ENCODE results near the gene JPH4. TPM values are rescaled to one million over a fixed set of nuclear protein-coding genes. Genes with fewer than 3 reads are reported as not detected.

JPH4 gene
- polyA plus RNA-seq, 2 of the 4 experiments (the other 2 are of a cell fraction): 0.05 TPM; not detected in 1

- TF ChIP-seq MAX (IDR thresholded peaks at IDR 0.05) (no peak), E2F6 (IDR thresholded peaks at IDR 0.05; ENCODE audit: borderline replicate concordance, low read depth) (no peak), NFE2L2 (conservative IDR thresholded peaks at IDR 0.05; ENCODE audit: low read length) (no peak), HEYL (CRISPR knock-in tag; IDR thresholded peaks at IDR 0.05) (no peak), CHD4 (IDR thresholded peaks at IDR 0.05; ENCODE audit: borderline replicate concordance) (no peak), HES2 (IDR thresholded peaks at IDR 0.05) (no peak), SMC3 (IDR thresholded peaks at IDR 0.05) (no peak)
- TF ChIP-seq, protein P1, sequence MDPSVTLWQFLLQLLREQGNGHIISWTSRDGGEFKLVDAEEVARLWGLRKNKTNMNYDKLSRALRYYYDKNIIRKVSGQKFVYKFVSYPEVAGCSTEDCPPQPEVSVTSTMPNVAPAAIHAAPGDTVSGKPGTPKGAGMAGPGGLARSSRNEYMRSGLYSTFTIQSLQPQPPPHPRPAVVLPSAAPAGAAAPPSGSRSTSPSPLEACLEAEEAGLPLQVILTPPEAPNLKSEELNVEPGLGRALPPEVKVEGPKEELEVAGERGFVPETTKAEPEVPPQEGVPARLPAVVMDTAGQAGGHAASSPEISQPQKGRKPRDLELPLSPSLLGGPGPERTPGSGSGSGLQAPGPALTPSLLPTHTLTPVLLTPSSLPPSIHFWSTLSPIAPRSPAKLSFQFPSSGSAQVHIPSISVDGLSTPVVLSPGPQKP (IDR thresholded peaks at IDR 0.05; ENCODE audit: low read depth, low read length): no peak
Measured at GRCh38 chr14:23522643-23523198, 55.9 kb downstream of the JPH4 start (continued).

DNA sequence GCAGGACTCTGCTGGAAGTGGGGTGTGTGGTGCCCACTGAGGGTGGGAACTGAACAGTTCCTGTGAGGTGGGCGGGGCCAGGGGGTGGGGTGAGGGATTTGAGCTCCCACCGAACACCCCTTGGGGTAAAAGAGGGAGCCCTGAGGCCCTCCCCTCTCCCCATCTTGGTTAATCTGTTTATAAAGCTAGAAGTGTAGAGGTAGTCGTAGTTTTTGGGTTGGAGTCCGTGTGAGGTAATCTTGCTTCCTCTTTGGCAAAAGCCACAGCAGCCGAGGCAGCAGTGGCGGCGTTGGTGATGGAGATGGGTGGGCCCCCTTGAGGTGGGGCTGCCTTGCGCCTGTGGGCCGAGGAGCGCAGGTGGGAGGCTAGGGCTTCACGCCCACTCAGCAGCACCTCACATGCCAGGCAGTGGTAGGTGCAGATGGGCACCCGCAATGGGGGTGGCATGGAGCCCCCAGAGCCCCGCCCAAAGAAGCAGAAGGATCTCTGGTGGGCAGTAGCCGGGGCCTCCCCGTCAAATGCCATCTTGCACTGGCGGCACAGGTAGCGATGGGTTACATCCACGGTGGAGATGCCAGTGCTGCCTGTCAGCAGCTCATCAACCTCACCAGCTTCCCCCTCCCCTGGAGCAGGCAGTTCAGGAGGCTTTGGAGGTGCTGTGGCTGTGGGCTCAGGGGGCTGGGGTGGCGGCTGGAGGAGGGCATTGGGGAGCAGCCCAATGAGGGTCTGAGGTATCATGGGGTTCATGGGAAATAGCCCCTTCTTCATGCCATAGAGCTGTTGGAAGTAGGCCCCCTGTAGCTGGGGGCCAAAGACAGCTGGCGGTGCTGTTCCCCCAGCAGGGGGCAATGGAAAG lies 56.6 kb downstream of the JPH4 start:
- ATAC-seq (no peak), FAIRE-seq (no peak), DNase-seq (ENCODE audit: low read depth in 1 of 2, low spot score in 1 of 2) (no peak)
- no peak overlapping the region for H3K4me2 ChIP-seq
- 81% methylated on average over 11 of the region's 20 CpGs for WGBS (ENCODE audit: missing lambda C conversion rate)
- CTCF ChIA-PET: interaction anchor here (0.7 to 2.8 kb wide), 6 partner anchors 9 to 46 kb away, joined by 3 to 13 read pairs (median 3); no protein-coding TSS in a partner anchor
- POLR2A ChIA-PET: no interaction called here
- no peak overlapping the region for H3K27ac ChIP-seq
- no peaks in the 10 kb centered on the region for H3K9me3 ChIP-seq
- TF ChIP-seq ZC3H11A (IDR thresholded peaks at IDR 0.05) (no peak), TFCP2L1 (CRISPR knock-in tag; IDR thresholded peaks at IDR 0.05) (no peak), GATA3 (IDR thresholded peaks at IDR 0.05; ENCODE audit: borderline replicate concordance) (no peak), HES2 (IDR thresholded peaks at IDR 0.05) (no peak), USF2 (IDR thresholded peaks at IDR 0.05) (no peak), HOXB5 (CRISPR knock-in tag; IDR thresholded peaks at IDR 0.05) (no peak), JUN (IDR thresholded peaks at IDR 0.05) (no peak), NPAS2 (CRISPR knock-in tag; IDR thresholded peaks at IDR 0.05; ENCODE audit: borderline replicate concordance) (no peak), PBX3 (IDR thresholded peaks at IDR 0.05) (no peak), KDM1A (IDR thresholded peaks at IDR 0.05; ENCODE audit: low read depth) (no peak), ZSCAN20 (CRISPR knock-in tag; IDR thresholded peaks at IDR 0.05) (no peak), RAD21 (conservative IDR thresholded peaks at IDR 0.05 in 1 of 2, IDR thresholded peaks at IDR 0.05 in 1 of 2) (no peak), POLR2A (IDR thresholded peaks at IDR 0.05; ENCODE audit: low read length) (no peak), E2F6 (IDR thresholded peaks at IDR 0.05; ENCODE audit: borderline replicate concordance, low read depth) (no peak), ESRRA (IDR thresholded peaks at IDR 0.05; ENCODE audit: borderline replicate concordance, low read length) (no peak), PHF8 (IDR thresholded peaks at IDR 0.05; ENCODE audit: borderline replicate concordance, low read depth) (no peak), FOSB (CRISPR knock-in tag; IDR thresholded peaks at IDR 0.05) (no peak), CHD4 (IDR thresholded peaks at IDR 0.05; ENCODE audit: borderline replicate concordance) (no peak)
- no peaks in the 10 kb centered on the region for H3K4me1 ChIP-seq
- no peak overlapping the region for H3K4me3 ChIP-seq

Measured in A549 (cell line).